Neural cell (in vitro differentiated cells): ENCODE measurements around the gene SIN3A.

Experiments
- CTCF ChIP-seq: fragments of 450-650 bp; IDR thresholded peaks from 2 replicates; pipeline ENCODE4 v1.5.1; 2014; ENCODE audit warnings: antibody characterized with exemption, mild to moderate bottlenecking, moderate library complexity; ENCODE audit not compliant: poor library complexity, severe bottlenecking
- EZH2 ChIP-seq: fragments of 200-600, 300-800 bp; shearing (Covaris generic), sonication (generic); IDR thresholded peaks from 2 replicates; pipeline ENCODE4 v1.6.1; 2014; ENCODE audit warnings: antibody characterized with exemption, low read length, borderline replicate concordance, mild to moderate bottlenecking; ENCODE audit not compliant: insufficient read depth, poor library complexity, severe bottlenecking
- MXI1 ChIP-seq: fragments of 450-650 bp; conservative IDR thresholded peaks from 2 replicates; pipeline ENCODE4 v1.6.1; 2014; ENCODE audit warnings: antibody characterized with exemption, mild to moderate bottlenecking; ENCODE audit not compliant: poor library complexity, severe bottlenecking

DNA sequence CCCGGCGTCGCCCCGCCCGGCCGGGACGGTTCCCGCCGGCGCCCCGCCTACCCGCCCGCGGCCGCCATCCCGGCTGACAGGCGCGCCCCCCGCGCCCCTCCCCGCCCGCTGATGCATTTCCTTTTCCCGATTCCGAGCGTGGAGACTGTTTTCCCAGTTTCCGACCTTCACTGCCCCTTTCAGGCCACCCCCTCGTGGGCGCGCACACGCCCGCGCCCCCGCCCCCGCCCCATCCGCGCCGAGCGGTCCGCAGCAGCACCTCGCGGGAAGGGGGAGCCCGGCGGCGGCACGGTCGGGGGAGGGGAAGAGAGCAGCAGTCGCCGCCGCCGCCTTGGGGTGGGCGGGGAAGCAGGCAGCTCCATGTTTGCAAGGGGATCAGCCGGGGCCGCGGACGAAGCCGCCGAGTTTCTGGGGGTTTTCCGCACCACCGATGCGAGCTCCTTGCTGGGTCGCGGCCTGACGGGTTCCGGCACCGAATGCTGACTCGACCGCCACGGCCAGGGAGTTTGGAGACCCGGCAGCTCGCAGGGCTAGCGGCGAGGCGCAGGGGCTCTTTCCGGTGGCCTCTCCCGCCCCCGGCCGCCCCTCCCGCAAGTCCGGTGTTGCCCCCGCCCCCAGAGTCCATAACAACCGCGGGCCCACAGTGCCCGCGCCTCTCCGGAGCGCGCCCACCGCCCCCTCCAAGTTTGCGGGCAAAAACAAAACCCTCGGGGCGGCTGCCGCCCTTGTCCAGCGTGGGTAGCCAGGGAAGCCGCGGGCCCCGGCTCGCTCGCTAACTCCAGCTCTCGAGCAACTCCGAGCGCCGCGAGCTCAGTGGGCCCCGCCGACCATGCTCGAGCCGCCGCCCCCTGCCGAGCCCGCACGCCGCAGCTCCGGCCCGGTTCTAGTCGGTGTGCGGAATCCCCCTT lies 3.2 kb upstream of the SIN3A start:
- TF ChIP-seq EZH2 (no peak), CTCF (no peak), MXI1 (no peak)
